Astrocyte (in vitro differentiated cells and primary cell): ENCODE results near the gene KIF25.

Source experiments
- EZH2 ChIP-seq: IDR thresholded peaks from 2 replicates; pipeline ENCODE4 v1.6.1; 2012; ENCODE audit warnings: mild to moderate bottlenecking, low read length, inconsistent platforms; ENCODE audit not compliant: insufficient read depth
- TF ChIP-seq, protein P1 (sequence below): IDR thresholded peaks from 2 replicates; pipeline ENCODE4 v1.5.1; 2011; ENCODE audit warnings: low read depth, mild to moderate bottlenecking, inconsistent platforms, low read length, moderate library complexity; ENCODE audit not compliant: insufficient read depth

DNA sequence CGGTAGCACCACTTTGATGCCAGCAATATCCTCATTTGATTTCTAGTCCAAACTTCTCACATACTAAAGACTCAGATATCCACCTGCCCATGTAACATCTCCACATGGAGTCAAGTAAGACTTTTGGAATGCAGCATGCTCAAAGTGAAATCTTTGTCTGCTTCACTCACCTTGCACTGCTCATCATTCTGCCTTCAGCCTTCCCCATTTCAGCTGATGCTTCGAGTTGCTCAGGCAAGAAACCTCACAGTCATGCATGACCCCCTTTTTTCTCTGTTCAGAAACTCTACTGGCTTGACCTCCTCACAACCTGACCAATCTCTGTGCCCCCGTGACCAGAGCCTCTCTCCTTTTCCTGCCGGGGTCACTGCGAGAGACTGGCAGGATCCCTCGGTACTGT, 41.0 kb upstream of the KIF25 start:
- TF ChIP-seq, protein P1, sequence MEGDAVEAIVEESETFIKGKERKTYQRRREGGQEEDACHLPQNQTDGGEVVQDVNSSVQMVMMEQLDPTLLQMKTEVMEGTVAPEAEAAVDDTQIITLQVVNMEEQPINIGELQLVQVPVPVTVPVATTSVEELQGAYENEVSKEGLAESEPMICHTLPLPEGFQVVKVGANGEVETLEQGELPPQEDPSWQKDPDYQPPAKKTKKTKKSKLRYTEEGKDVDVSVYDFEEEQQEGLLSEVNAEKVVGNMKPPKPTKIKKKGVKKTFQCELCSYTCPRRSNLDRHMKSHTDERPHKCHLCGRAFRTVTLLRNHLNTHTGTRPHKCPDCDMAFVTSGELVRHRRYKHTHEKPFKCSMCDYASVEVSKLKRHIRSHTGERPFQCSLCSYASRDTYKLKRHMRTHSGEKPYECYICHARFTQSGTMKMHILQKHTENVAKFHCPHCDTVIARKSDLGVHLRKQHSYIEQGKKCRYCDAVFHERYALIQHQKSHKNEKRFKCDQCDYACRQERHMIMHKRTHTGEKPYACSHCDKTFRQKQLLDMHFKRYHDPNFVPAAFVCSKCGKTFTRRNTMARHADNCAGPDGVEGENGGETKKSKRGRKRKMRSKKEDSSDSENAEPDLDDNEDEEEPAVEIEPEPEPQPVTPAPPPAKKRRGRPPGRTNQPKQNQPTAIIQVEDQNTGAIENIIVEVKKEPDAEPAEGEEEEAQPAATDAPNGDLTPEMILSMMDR: no peak
- TF ChIP-seq EZH2: no peak
